Ishikawa (cell line): ENCODE measurements around the gene PAN3.

ENCODE experiments used
- CREB1 ChIP-seq: IDR thresholded peaks from 2 replicates; pipeline ENCODE4 v1.6.1; 2012; ENCODE audit warnings: low read depth
- EGR1 ChIP-seq: IDR thresholded peaks from 2 replicates; pipeline ENCODE4 v1.6.1; 2012
- EP300 ChIP-seq: IDR thresholded peaks from 2 replicates; pipeline ENCODE4 v1.6.1; 2012; ENCODE audit warnings: borderline replicate concordance
- FOXM1 ChIP-seq: IDR thresholded peaks from 2 replicates; pipeline ENCODE4 v1.6.1; 2012; ENCODE audit warnings: low read depth, borderline replicate concordance
- RAD21 ChIP-seq: IDR thresholded peaks from 2 replicates; pipeline ENCODE4 v1.6.1; 2012; ENCODE audit warnings: low read depth
- TAF1 ChIP-seq: IDR thresholded peaks from 2 replicates; pipeline ENCODE4 v1.6.1; 2012; ENCODE audit warnings: low read depth, mild to moderate bottlenecking
- TCF12 ChIP-seq: IDR thresholded peaks from 2 replicates; pipeline ENCODE4 v1.6.1; 2012; ENCODE audit warnings: low read depth
- TEAD4 ChIP-seq: IDR thresholded peaks from 2 replicates; pipeline ENCODE4 v1.6.1; 2012
- USF1 ChIP-seq: IDR thresholded peaks from 2 replicates; pipeline ENCODE4 v1.6.1; 2012
- YY1 ChIP-seq: IDR thresholded peaks from 2 replicates; pipeline ENCODE4 v1.6.1; 2012; ENCODE audit warnings: low read depth
- ZBTB7A ChIP-seq: IDR thresholded peaks from 2 replicates; pipeline ENCODE4 v1.6.1; 2012; ENCODE audit warnings: low read depth

PAN3 gene

GRCh38 chr13:28342251-28342650 lies 203.9 kb downstream of the PAN3 start:
- TF ChIP-seq CREB1: no peak
- TF ChIP-seq FOXM1: no peak
- no peak for TF ChIP-seq ZBTB7A
- TF ChIP-seq USF1: no peak
- no peak for TF ChIP-seq TCF12

DNA sequence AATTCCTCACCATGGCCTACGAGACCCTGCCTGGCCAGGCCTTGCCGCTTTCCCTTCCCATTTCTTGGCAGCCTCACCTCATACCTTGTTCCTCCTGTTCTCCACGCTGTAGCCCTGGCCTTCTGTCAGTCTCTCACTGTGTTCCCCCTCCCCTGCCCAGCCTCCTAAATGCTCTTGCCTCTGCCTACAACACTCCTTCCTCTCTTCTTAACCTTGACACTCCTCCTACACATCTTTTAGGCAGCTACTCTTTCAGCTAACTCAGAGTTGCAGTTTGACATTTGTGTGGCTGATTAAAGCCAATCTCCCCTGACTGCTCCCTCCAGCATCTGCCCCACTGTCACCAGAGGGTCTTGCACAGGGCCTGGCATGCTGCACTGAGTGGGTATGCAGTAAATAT lies 205.8 kb downstream of the PAN3 start:
- TF ChIP-seq TAF1: no peak
- no peak for TF ChIP-seq TCF12
- no peak for TF ChIP-seq CREB1
- no peak for TF ChIP-seq YY1
- no peak for TF ChIP-seq EGR1
- no peak for TF ChIP-seq ZBTB7A
- TF ChIP-seq USF1: no peak
- TF ChIP-seq TEAD4: no peak
- TF ChIP-seq RAD21: no peak
- TF ChIP-seq EP300: no peak
